GM20431 (cell line): ENCODE data around the gene CSN3.

Experiments
- in situ Hi-C: fragments of 300-500 bp; cut with MseI, MboI; formaldehyde crosslinking; loops from one replicate; pipeline ENCODE4 v1.15.0; 2020; ENCODE audit warnings: low sequenced_read_pairs; ENCODE audit not compliant: unreplicated experiment

The CSN3 gene

GRCh38 chr4:70280567-70280966 is 38.2 kb downstream of the CSN3 start:
- in situ Hi-C loops = no loop called here

- in situ Hi-C loops = no loop called here
Observed at GRCh38 chr4:70288651-70289050, 46.3 kb downstream of the CSN3 start.

GRCh38 chr4:70291341-70291740 is 48.9 kb downstream of the CSN3 start:
- in situ Hi-C loops = no loop called here

- in situ Hi-C loops = no loop called here
Observed at GRCh38 chr4:70297576-70297975, 55.2 kb downstream of the CSN3 start.

- in situ Hi-C loops = no loop called here
Observed at GRCh38 chr4:70298051-70298450, 55.7 kb downstream of the CSN3 start.

- in situ Hi-C loops = loop anchor here (25.0 kb wide), 1 partner anchor 213 kb away; the partner anchor contains the start of gene AMTN
Observed at GRCh38 chr4:70299643-70300042, 57.2 kb downstream of the CSN3 start.

GRCh38 chr4:70300215-70300614 is 57.8 kb downstream of the CSN3 start:
- in situ Hi-C loops = loop anchor here (25.0 kb wide), 1 partner anchor 212 kb away; the partner anchor contains the start of gene AMTN
